ENCODE measurements around the gene MAPKBP1.

DNA sequence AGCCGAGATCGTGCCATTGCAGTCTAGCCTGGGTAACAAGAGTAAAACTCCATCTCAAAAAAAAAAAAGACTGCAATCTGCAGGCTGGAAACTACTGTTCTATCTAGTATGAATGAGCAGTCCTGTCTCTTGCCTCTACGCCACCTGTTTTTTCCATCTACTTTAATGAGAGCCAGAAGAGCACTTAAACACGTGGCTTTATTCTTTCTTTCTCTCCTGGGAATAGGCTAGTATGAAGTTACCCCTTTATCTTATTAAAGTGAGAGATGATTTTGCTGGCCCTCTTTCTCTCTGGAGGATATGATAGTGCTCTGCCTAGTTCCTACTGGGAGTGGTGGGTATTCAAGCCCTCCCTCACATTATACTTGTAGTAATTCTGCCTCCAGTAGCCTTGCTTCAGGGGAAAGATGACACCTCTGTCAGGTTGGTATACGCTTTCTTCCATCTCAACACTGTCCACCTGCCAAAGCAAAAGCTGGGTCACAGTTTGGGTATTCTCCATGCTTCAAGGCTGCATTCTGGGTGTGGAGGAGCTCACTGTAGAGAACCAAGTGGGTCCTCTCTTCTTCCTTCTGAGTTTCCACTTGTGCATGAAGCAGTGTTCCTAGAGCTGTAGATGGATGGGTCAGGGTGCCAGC is 17.8 kb downstream of the MAPKBP1 start:
- TF ChIP-seq CTCF (IDR thresholded peaks at IDR 0.05) (no peak), POLR2A (IDR thresholded peaks at IDR 0.05) (no peak)
